Neuronal stem cell (in vitro differentiated cells): ENCODE results near the gene DNAJC25. TPM values are rescaled to one million over a fixed set of nuclear protein-coding genes. Genes with fewer than 3 reads are reported as not detected.

Experiments
- DNase-seq: peaks from one replicate; pipeline ENCODE4 v3.0.0-alpha.2; 2013; ENCODE audit warnings: low spot score
- H2AFZ ChIP-seq: one replicate; pipeline ENCODE4 v1.6.1; 2013; ENCODE audit warnings: mild to moderate bottlenecking, low read length, inconsistent platforms
- H2AK5ac ChIP-seq: 2 replicates; pipeline ENCODE4 v1.6.1; 2013; ENCODE audit warnings: low read depth, mild to moderate bottlenecking, inconsistent platforms, low read length, moderate library complexity, mixed read lengths
- H2BK120ac ChIP-seq: 2 replicates; pipeline ENCODE4 v1.6.1; 2013; ENCODE audit warnings: low read depth, mild to moderate bottlenecking, inconsistent platforms, low read length, moderate library complexity, mixed read lengths
- H2BK12ac ChIP-seq: one replicate; pipeline ENCODE4 v1.6.1; 2013; ENCODE audit warnings: low read length, inconsistent platforms
- H2BK15ac ChIP-seq: 2 replicates; pipeline ENCODE4 v1.6.1; 2013; ENCODE audit warnings: mild to moderate bottlenecking, low read length, inconsistent platforms, mixed read lengths
- H2BK5ac ChIP-seq: one replicate; pipeline ENCODE4 v1.6.1; 2013; ENCODE audit warnings: inconsistent platforms, mild to moderate bottlenecking, low read length, moderate library complexity
- H3K14ac ChIP-seq: one replicate; pipeline ENCODE4 v1.6.1; 2013; ENCODE audit warnings: low read length, inconsistent platforms
- H3K18ac ChIP-seq: 2 replicates; pipeline ENCODE4 v1.6.1; 2013; ENCODE audit warnings: low read length, inconsistent platforms
- H3K23ac ChIP-seq: 2 replicates; pipeline ENCODE4 v1.6.1; 2013; ENCODE audit warnings: low read depth, mild to moderate bottlenecking, mixed read lengths, low read length, inconsistent platforms; ENCODE audit not compliant: poor library complexity
- H3K27ac ChIP-seq: replicated peaks from 3 replicates; pipeline ENCODE4 v1.5.1; 2013; ENCODE audit warnings: low read length, inconsistent platforms
- H3K27me3 ChIP-seq, 3 experiments: 2 replicates each; pipeline ENCODE4 v1.6.1; 2013; ENCODE audit warnings: low read length in 3 of 3, mild to moderate bottlenecking in 2 of 3, inconsistent platforms in 1 of 3, low read depth in 1 of 3, mixed read lengths in 1 of 3, moderate library complexity in 1 of 3; ENCODE audit not compliant: control insufficient read depth in 3 of 3, insufficient read depth in 3 of 3
- H3K36me3 ChIP-seq, 2 donors: replicated peaks in 1 of 2; 2 replicates each; pipeline ENCODE4 v1.6.1; 2013; ENCODE audit warnings: low read length in 2 of 2; ENCODE audit not compliant: control insufficient read depth in 2 of 2, insufficient read depth in 2 of 2
- H3K4ac ChIP-seq: 2 replicates; pipeline ENCODE4 v1.6.1; 2013; ENCODE audit warnings: inconsistent platforms, mild to moderate bottlenecking, low read length, moderate library complexity
- H3K4me1 ChIP-seq, 2 donors: 1 replicate in 1 of 2; 2 replicates in 1 of 2; pipeline ENCODE4 v1.6.1; 2013; ENCODE audit warnings: low read length in 2 of 2, low read depth in 1 of 2; ENCODE audit not compliant: control insufficient read depth in 2 of 2, insufficient read depth in 1 of 2
- H3K4me2 ChIP-seq: one replicate; pipeline ENCODE4 v1.6.1; 2013; ENCODE audit warnings: mild to moderate bottlenecking, low read length, inconsistent platforms; ENCODE audit not compliant: insufficient read depth, poor library complexity, severe bottlenecking
- H3K4me3 ChIP-seq, 2 donors: 2 replicates each; pipeline ENCODE4 v1.5.1; 2013; ENCODE audit warnings: low read length in 2 of 2, mild to moderate bottlenecking in 2 of 2, inconsistent platforms in 1 of 2, moderate library complexity in 1 of 2
- H3K79me1 ChIP-seq: one replicate; pipeline ENCODE4 v1.6.1; 2013; ENCODE audit warnings: low read depth, mild to moderate bottlenecking, inconsistent platforms, low read length, moderate library complexity
- H3K9ac ChIP-seq: one replicate; pipeline ENCODE4 v1.6.1; 2013; ENCODE audit warnings: mild to moderate bottlenecking, low read depth, low read length, inconsistent platforms; ENCODE audit not compliant: poor library complexity
- H3K9me3 ChIP-seq, 2 donors: replicated peaks in 1 of 2; 2 replicates each; pipeline versions ENCODE3 to v1.6.1; 2013; ENCODE audit warnings: low read length in 2 of 2, mild to moderate bottlenecking in 2 of 2, inconsistent platforms in 1 of 2, low read depth in 1 of 2, mixed read lengths in 1 of 2, moderate library complexity in 1 of 2; ENCODE audit not compliant: control insufficient read depth in 2 of 2, insufficient read depth in 1 of 2
- H4K8ac ChIP-seq: one replicate; pipeline ENCODE4 v1.6.1; 2013; ENCODE audit warnings: low read depth, mild to moderate bottlenecking, inconsistent platforms, low read length, moderate library complexity
- H4K91ac ChIP-seq: one replicate; pipeline ENCODE4 v1.6.1; 2013; ENCODE audit warnings: low read length, low read depth, mild to moderate bottlenecking, inconsistent platforms; ENCODE audit not compliant: poor library complexity
- WGBS, 2 donors: extraction: QIAGEN DNeasy Blood & Tissue Kit; methylation state at CpG; one replicate each; pipeline ENCODE4 v1.1.7; 2013; ENCODE audit warnings: missing lambda C conversion rate in 2 of 2, mixed read lengths in 1 of 2; ENCODE audit not compliant: insufficient read length in 2 of 2, insufficient replicate concordance in 1 of 2; ENCODE audit errors: extremely low coverage in 2 of 2; 5-methylcytosine and 5-hydroxymethylcytosine counted together
- polyA plus RNA-seq, 2 experiments: library from polyadenylated mRNA; stranded (reverse); fragments of 200-250 nt; gene quantifications; one replicate each; pipeline ENCODE4 v1.2.3, GENCODE V29; 2013

Gene DNAJC25
- polyA plus RNA-seq (2013, experiment 1 of 2), result 7.4 TPM
- 7.7 TPM for polyA plus RNA-seq (2013, experiment 2 of 2)

DNA sequence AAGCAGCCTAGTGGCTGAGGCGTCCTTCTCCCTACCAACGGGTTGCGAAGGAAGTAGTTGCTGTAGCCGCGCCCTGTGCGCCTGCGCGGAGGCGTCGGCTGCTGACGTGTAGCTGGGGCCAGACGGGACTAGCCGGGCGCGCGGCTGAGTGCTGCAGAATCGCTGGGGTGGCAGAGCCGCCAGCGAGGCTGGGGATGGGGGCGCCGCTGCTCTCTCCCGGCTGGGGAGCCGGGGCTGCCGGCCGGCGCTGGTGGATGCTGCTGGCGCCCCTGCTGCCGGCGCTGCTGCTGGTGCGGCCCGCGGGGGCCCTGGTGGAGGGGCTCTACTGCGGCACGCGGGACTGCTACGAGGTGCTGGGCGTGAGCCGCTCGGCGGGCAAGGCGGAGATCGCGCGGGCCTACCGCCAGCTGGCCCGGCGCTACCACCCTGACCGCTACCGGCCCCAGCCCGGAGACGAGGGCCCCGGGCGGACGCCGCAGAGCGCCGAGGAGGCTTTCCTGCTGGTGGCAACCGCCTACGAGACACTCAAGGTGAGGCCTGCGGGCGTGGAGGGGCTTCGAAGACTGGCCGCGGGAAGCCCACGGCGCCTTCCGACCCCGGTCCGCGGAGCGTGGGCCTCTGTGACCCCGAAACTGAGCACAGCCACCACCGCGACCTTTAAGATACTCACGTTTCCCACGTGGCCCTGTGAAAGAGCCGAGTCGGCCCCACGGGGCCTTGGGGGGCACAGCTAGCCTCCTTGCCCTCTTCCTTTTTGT is at the start of gene DNAJC25:
Gene DNAJC25, plus strand, starts transcription at position 121 of the 758 bp plus-strand sequence. Its CDS starts 74 bp downstream, at position 195.
- no CpG with 5 or more reads among the region's 79 CpGs for WGBS, 2 donors
- peaks cover 0 to 14% of the 10 kb centered on the region in 2 donors for H3K36me3 ChIP-seq
- H4K91ac ChIP-seq, result no peak within 1 kb of the TSS
- H2BK12ac ChIP-seq, result no peak within 1 kb of the TSS
- peak within 1 kb of the TSS; percentile 95 for H2AFZ ChIP-seq
- no peak within 1 kb of the TSS for H2BK120ac ChIP-seq
- peak within 1 kb of the TSS; percentile 67 for H4K8ac ChIP-seq
- H3K27me3 ChIP-seq, result no peaks in the 10 kb centered on the region
- no peak within 1 kb of the TSS for H3K4ac ChIP-seq
- H3K14ac ChIP-seq, result peak within 1 kb of the TSS; percentile 91
- H3K4me1 ChIP-seq, result peaks cover 0 to 5% of the 10 kb centered on the region in 2 donors
- H2AK5ac ChIP-seq, result peak within 1 kb of the TSS; percentile 36
- peak within 1 kb of the TSS; percentile 58 for H3K27ac ChIP-seq
- H3K9me3 ChIP-seq, result no peaks in the 10 kb centered on the region
- peaks cover 2% of the 10 kb centered on the region for H3K79me1 ChIP-seq
- peak within 1 kb of the TSS; percentile 93 for H3K9ac ChIP-seq
- peak within 1 kb of the TSS; percentile 19 for H2BK15ac ChIP-seq
- H3K4me2 ChIP-seq, result peak within 1 kb of the TSS; percentile 83
- peak within 1 kb of the TSS; percentile 74 to 89 for H3K4me3 ChIP-seq
- peak within 1 kb of the TSS; percentile 83 for H2BK5ac ChIP-seq
- peak within 1 kb of the TSS; percentile 98 for H3K23ac ChIP-seq
- H3K18ac ChIP-seq, result peak within 1 kb of the TSS; percentile 93
- DNase-seq, result peak; percentile 97

DNA sequence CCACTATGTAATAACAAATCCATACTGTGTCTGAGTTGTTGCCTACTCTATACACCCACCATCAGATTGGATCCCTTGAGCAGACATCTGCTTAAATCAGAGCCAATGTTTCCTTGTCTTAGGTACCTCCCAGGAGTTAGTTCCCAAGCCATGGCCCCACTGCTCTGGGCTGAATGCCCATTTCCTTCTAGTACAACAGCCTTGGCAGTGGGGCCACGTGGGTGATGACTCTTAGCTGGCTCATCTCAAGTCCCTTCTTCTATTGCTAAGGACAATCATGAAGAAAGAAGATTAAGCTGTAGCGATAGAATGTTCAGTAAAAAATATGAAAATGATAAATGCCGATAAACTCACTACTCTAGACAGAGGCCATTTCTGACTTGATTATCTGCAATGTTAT is 48.2 kb upstream of the DNAJC25 start:
- WGBS, 2 donors, result no CpG with 5 or more reads among the region's 3 CpGs

DNA sequence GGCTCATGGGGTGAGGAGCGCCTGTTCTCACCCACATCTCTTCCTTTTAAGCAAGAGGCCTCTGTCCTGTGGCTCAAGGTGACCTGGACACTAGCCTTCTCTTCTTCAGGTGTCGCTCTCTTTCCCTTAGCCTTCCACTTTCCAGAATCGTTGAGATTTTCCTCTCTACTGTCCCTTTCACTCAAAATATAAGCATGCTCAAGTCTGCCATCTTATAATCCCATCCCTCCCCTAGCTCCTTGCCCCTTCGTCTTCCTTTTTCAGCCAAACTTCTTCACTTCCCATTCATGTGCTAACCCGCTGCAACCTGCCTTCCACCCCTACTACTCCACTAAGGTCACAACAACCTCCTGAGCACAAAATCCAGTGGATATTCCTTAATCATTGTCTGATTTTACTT is 44.8 kb upstream of the DNAJC25 start:
- no peak overlapping the region for H2BK5ac ChIP-seq
- peaks cover 11 to 29% of the 10 kb centered on the region in 2 donors for H3K36me3 ChIP-seq
- no CpG with 5 or more reads among the region's 5 CpGs for WGBS, 2 donors
- H2AK5ac ChIP-seq, result no peak overlapping the region
- no peak overlapping the region for H4K8ac ChIP-seq
- no peaks in the 10 kb centered on the region for H3K4me1 ChIP-seq
- no peak overlapping the region for H3K4me3 ChIP-seq
- no peak overlapping the region for H2BK120ac ChIP-seq
- H3K27me3 ChIP-seq, result no peaks in the 10 kb centered on the region
- H3K27ac ChIP-seq, result no peak overlapping the region
- no peaks in the 10 kb centered on the region for H3K79me1 ChIP-seq
- no peaks in the 10 kb centered on the region for H3K9me3 ChIP-seq
- H2AFZ ChIP-seq, result no peak overlapping the region
- no peak overlapping the region for H2BK12ac ChIP-seq
- H3K18ac ChIP-seq, result no peak overlapping the region
- no peak overlapping the region for H3K9ac ChIP-seq
- no peak overlapping the region for H3K14ac ChIP-seq
- no peak overlapping the region for H2BK15ac ChIP-seq
- H4K91ac ChIP-seq, result no peak overlapping the region
- no peak overlapping the region for H3K4me2 ChIP-seq
- H3K4ac ChIP-seq, result no peak overlapping the region
- no peak for DNase-seq
- no peak overlapping the region for H3K23ac ChIP-seq

More for the DNA sequence above, 48.2 kb upstream of the DNAJC25 start:
- no peaks in the 10 kb centered on the region for H3K27me3 ChIP-seq
- no peak overlapping the region for H3K18ac ChIP-seq
- H3K27ac ChIP-seq, result no peak overlapping the region
- no peak for DNase-seq
- no peaks in the 10 kb centered on the region for H3K9me3 ChIP-seq
- no peaks in the 10 kb centered on the region for H3K79me1 ChIP-seq
- H2BK5ac ChIP-seq, result no peak overlapping the region
- no peak overlapping the region for H2AK5ac ChIP-seq
- no peak overlapping the region for H3K4ac ChIP-seq
- H2BK120ac ChIP-seq, result no peak overlapping the region
- no peak overlapping the region for H2BK15ac ChIP-seq
- H4K8ac ChIP-seq, result no peak overlapping the region
- no peak overlapping the region for H3K4me3 ChIP-seq
- H2AFZ ChIP-seq, result no peak overlapping the region
- peaks cover 20 to 37% of the 10 kb centered on the region in 2 donors for H3K36me3 ChIP-seq
- H3K4me2 ChIP-seq, result no peak overlapping the region
- no peaks in the 10 kb centered on the region for H3K4me1 ChIP-seq
- H4K91ac ChIP-seq, result no peak overlapping the region
- H3K23ac ChIP-seq, result no peak overlapping the region
- H3K14ac ChIP-seq, result no peak overlapping the region
- no peak overlapping the region for H3K9ac ChIP-seq
- no peak overlapping the region for H2BK12ac ChIP-seq

DNA sequence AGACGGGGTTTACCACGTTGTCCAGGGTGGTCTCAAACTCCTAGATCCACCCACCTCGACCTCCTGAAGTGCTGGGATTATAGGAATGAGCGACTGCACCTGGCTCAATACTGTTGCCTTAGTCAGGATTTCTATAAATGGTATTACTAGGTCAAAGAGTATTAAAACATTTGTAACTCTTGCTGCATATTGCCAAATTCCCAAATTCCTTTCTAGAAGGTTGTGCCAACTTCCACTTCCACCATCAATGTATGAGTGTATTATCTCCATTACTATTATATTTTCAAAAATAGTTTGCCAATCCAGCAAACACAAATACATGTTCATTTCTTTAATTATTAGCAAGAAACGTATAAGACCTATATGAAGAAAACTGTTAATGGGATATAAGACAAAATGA is 42.3 kb upstream of the DNAJC25 start:
- Histone ChIP-seq H3K4me1 (no peaks in the 10 kb centered on the region), H4K8ac (no peak overlapping the region), H3K36me3 (peaks cover 5 to 17% of the 10 kb centered on the region in 2 donors), H4K91ac (no peak overlapping the region), H3K27ac (no peak overlapping the region), H2BK12ac (no peak overlapping the region), H2AK5ac (no peak overlapping the region), H2BK5ac (no peak overlapping the region), H3K14ac (no peak overlapping the region), H3K18ac (no peak overlapping the region), H3K4me3 (no peak overlapping the region), H3K4me2 (no peak overlapping the region), H2BK15ac (no peak overlapping the region), H3K79me1 (no peaks in the 10 kb centered on the region), H3K4ac (no peak overlapping the region), H2BK120ac (no peak overlapping the region), H2AFZ (no peak overlapping the region), H3K9ac (no peak overlapping the region), H3K23ac (no peak overlapping the region), H3K9me3 (no peaks in the 10 kb centered on the region), H3K27me3 (no peaks in the 10 kb centered on the region)
- no peak for DNase-seq
- WGBS, 2 donors, result no CpG with 5 or more reads among the region's 5 CpGs
